ENCODE measurements around the gene BMP7.
A peak's percentile ranks its signal among the peaks of the same experiment; 100 is the strongest.

The BMP7 gene

DNA sequence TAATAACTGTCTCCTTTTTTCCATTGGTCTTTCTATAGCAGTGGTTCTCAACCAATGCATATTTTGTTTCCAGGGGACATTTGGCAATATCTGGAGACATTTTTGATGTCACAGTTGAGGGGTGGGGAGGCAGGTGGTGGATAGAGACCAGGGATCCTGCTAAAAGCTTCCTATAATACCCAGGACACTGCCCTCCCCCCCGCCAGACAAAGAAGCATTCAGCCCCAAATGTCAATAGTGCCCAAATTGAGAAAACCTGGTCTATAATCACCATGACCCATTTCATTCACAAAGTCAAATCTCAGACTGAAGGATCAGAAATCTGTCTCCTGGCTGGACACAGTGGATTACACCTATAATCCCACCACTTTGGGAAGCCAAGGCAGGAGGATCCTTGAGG, 128.8 kb downstream of the BMP7 start:
- Histone ChIP-seq H3K36me3 (replicated peaks in 1 of 2; ENCODE audit: control insufficient read depth in 2 of 2, insufficient read depth in 2 of 2, low read length in 2 of 2) (no peaks in the 10 kb centered on the region), H3K4me3 (ENCODE audit: low read length in 2 of 2) (no peak overlapping the region), H3K9ac (ENCODE audit: low read depth, low read length, poor library complexity) (no peak overlapping the region), H2AK5ac (ENCODE audit: low read depth, low read length) (no peak overlapping the region), H2AFZ (ENCODE audit: low read length) (no peak overlapping the region), H3K27ac (replicated peaks; ENCODE audit: low read length) (no peak overlapping the region), H3K14ac (ENCODE audit: low read length) (no peak overlapping the region), H3K18ac (ENCODE audit: low read length) (no peak overlapping the region), H3K79me1 (ENCODE audit: low read depth, low read length) (no peaks in the 10 kb centered on the region), H3K4me1 (ENCODE audit: control insufficient read depth in 2 of 2, insufficient read depth in 1 of 2, low read depth in 1 of 2, low read length in 2 of 2) (no peaks in the 10 kb centered on the region), H2BK120ac (ENCODE audit: low read depth, low read length) (no peak overlapping the region), H2BK12ac (ENCODE audit: low read length) (no peak overlapping the region), H4K91ac (ENCODE audit: low read depth, low read length, poor library complexity) (no peak overlapping the region), H3K4ac (ENCODE audit: low read length) (no peak overlapping the region), H3K23ac (ENCODE audit: low read depth, low read length, poor library complexity) (no peak overlapping the region), H3K27me3 (ENCODE audit: control insufficient read depth in 3 of 3, insufficient read depth in 3 of 3, low read depth in 1 of 3, low read length in 3 of 3) (peaks cover 0 to 20% (median 3%) of the 10 kb centered on the region in 3 experiments), H2BK15ac (ENCODE audit: low read length) (no peak overlapping the region), H3K4me2 (ENCODE audit: insufficient read depth, low read length, poor library complexity, severe bottlenecking) (no peak overlapping the region), H3K9me3 (replicated peaks in 1 of 2; ENCODE audit: control insufficient read depth in 2 of 2, insufficient read depth in 1 of 2, low read depth in 1 of 2, low read length in 2 of 2) (no peaks in the 10 kb centered on the region), H4K8ac (ENCODE audit: low read depth, low read length) (no peak overlapping the region), H2BK5ac (ENCODE audit: low read length) (no peak overlapping the region)
- WGBS, 2 donors (ENCODE audit: extremely low coverage in 2 of 2, insufficient read length in 2 of 2, insufficient replicate concordance in 1 of 2) = no CpG with 5 or more reads among the region's 1 CpG
- DNase-seq (ENCODE audit: low spot score) = no peak

- Histone ChIP-seq H4K91ac (ENCODE audit: low read depth, low read length, poor library complexity) (no peak overlapping the region), H2BK15ac (ENCODE audit: low read length) (no peak overlapping the region), H3K23ac (ENCODE audit: low read depth, low read length, poor library complexity) (no peak overlapping the region), H3K27ac (replicated peaks; ENCODE audit: low read length) (no peak overlapping the region), H3K14ac (ENCODE audit: low read length) (no peak overlapping the region), H3K4me2 (ENCODE audit: insufficient read depth, low read length, poor library complexity, severe bottlenecking) (no peak overlapping the region), H3K4ac (ENCODE audit: low read length) (no peak overlapping the region), H4K8ac (ENCODE audit: low read depth, low read length) (no peak overlapping the region), H2AFZ (ENCODE audit: low read length) (no peak overlapping the region), H3K36me3 (replicated peaks in 1 of 2; ENCODE audit: control insufficient read depth in 2 of 2, insufficient read depth in 2 of 2, low read length in 2 of 2) (no peaks in the 10 kb centered on the region), H2BK12ac (ENCODE audit: low read length) (no peak overlapping the region), H3K9me3 (replicated peaks in 1 of 2; ENCODE audit: control insufficient read depth in 2 of 2, insufficient read depth in 1 of 2, low read depth in 1 of 2, low read length in 2 of 2) (no peaks in the 10 kb centered on the region), H3K18ac (ENCODE audit: low read length) (no peak overlapping the region), H3K79me1 (ENCODE audit: low read depth, low read length) (no peaks in the 10 kb centered on the region), H3K4me1 (ENCODE audit: control insufficient read depth in 2 of 2, insufficient read depth in 1 of 2, low read depth in 1 of 2, low read length in 2 of 2) (no peaks in the 10 kb centered on the region), H2BK5ac (ENCODE audit: low read length) (no peak overlapping the region), H2AK5ac (ENCODE audit: low read depth, low read length) (no peak overlapping the region), H3K4me3 (ENCODE audit: low read length in 2 of 2) (no peak overlapping the region), H3K27me3 (ENCODE audit: control insufficient read depth in 3 of 3, insufficient read depth in 3 of 3, low read depth in 1 of 3, low read length in 3 of 3) (peaks cover 0 to 18% (median 3%) of the 10 kb centered on the region in 3 experiments), H3K9ac (ENCODE audit: low read depth, low read length, poor library complexity) (no peak overlapping the region), H2BK120ac (ENCODE audit: low read depth, low read length) (no peak overlapping the region)
- DNase-seq (ENCODE audit: low spot score) = no peak
- 100% methylated on average over 1 to 2 of the region's 7 CpGs for WGBS, 2 donors (ENCODE audit: extremely low coverage in 2 of 2, insufficient read length in 2 of 2, insufficient replicate concordance in 1 of 2)
These were observed 129.7 kb downstream of the BMP7 start for GRCh38 chr20:57136734-57137133.

- no peak overlapping the region for H3K9ac ChIP-seq (ENCODE audit: low read depth, low read length, poor library complexity)
- no peak overlapping the region for H3K4me3 ChIP-seq (ENCODE audit: low read length in 2 of 2)
- no peaks in the 10 kb centered on the region for H3K9me3 ChIP-seq (replicated peaks in 1 of 2; ENCODE audit: control insufficient read depth in 2 of 2, insufficient read depth in 1 of 2, low read depth in 1 of 2, low read length in 2 of 2)
- no peak overlapping the region for H3K14ac ChIP-seq (ENCODE audit: low read length)
- WGBS, 2 donors (ENCODE audit: extremely low coverage in 2 of 2, insufficient read length in 2 of 2, insufficient replicate concordance in 1 of 2) = no CpG with 5 or more reads among the region's 6 CpGs
- H2BK15ac ChIP-seq (ENCODE audit: low read length) = no peak overlapping the region
- no peaks in the 10 kb centered on the region for H3K4me1 ChIP-seq (ENCODE audit: control insufficient read depth in 2 of 2, insufficient read depth in 1 of 2, low read depth in 1 of 2, low read length in 2 of 2)
- no peak overlapping the region for H3K27ac ChIP-seq (replicated peaks; ENCODE audit: low read length)
- no peak overlapping the region for H3K18ac ChIP-seq (ENCODE audit: low read length)
- no peaks in the 10 kb centered on the region for H3K36me3 ChIP-seq (replicated peaks in 1 of 2; ENCODE audit: control insufficient read depth in 2 of 2, insufficient read depth in 2 of 2, low read length in 2 of 2)
- H3K27me3 ChIP-seq (ENCODE audit: control insufficient read depth in 3 of 3, insufficient read depth in 3 of 3, low read depth in 1 of 3, low read length in 3 of 3) = peaks cover 0 to 14% (median 3%) of the 10 kb centered on the region in 3 experiments
- no peak overlapping the region for H4K91ac ChIP-seq (ENCODE audit: low read depth, low read length, poor library complexity)
- no peak for DNase-seq (ENCODE audit: low spot score)
- no peak overlapping the region for H4K8ac ChIP-seq (ENCODE audit: low read depth, low read length)
- H3K4me2 ChIP-seq (ENCODE audit: insufficient read depth, low read length, poor library complexity, severe bottlenecking) = no peak overlapping the region
- H2BK12ac ChIP-seq (ENCODE audit: low read length) = no peak overlapping the region
- no peak overlapping the region for H3K4ac ChIP-seq (ENCODE audit: low read length)
- H2BK5ac ChIP-seq (ENCODE audit: low read length) = no peak overlapping the region
- H3K79me1 ChIP-seq (ENCODE audit: low read depth, low read length) = no peaks in the 10 kb centered on the region
- H2AK5ac ChIP-seq (ENCODE audit: low read depth, low read length) = no peak overlapping the region
- no peak overlapping the region for H2BK120ac ChIP-seq (ENCODE audit: low read depth, low read length)
- H3K23ac ChIP-seq (ENCODE audit: low read depth, low read length, poor library complexity) = no peak overlapping the region
- H2AFZ ChIP-seq (ENCODE audit: low read length) = peak overlapping the region; percentile 80
These were observed 130.6 kb downstream of the BMP7 start for GRCh38 chr20:57135875-57136274.

- peak overlapping the region; percentile 61 for H3K14ac ChIP-seq (ENCODE audit: low read length)
- no peaks in the 10 kb centered on the region for H3K36me3 ChIP-seq (replicated peaks in 1 of 2; ENCODE audit: control insufficient read depth in 2 of 2, insufficient read depth in 2 of 2, low read length in 2 of 2)
- H3K4me1 ChIP-seq (ENCODE audit: control insufficient read depth in 2 of 2, insufficient read depth in 1 of 2, low read depth in 1 of 2, low read length in 2 of 2) = no peaks in the 10 kb centered on the region
- H2BK5ac ChIP-seq (ENCODE audit: low read length) = no peak overlapping the region
- H2AFZ ChIP-seq (ENCODE audit: low read length) = no peak overlapping the region
- H3K4ac ChIP-seq (ENCODE audit: low read length) = no peak overlapping the region
- no peak for DNase-seq (ENCODE audit: low spot score)
- no peaks in the 10 kb centered on the region for H3K9me3 ChIP-seq (replicated peaks in 1 of 2; ENCODE audit: control insufficient read depth in 2 of 2, insufficient read depth in 1 of 2, low read depth in 1 of 2, low read length in 2 of 2)
- no CpG with 5 or more reads among the region's 4 CpGs for WGBS, 2 donors (ENCODE audit: extremely low coverage in 2 of 2, insufficient read length in 2 of 2, insufficient replicate concordance in 1 of 2)
- H3K4me3 ChIP-seq (ENCODE audit: low read length in 2 of 2) = no peak overlapping the region
- H2AK5ac ChIP-seq (ENCODE audit: low read depth, low read length) = no peak overlapping the region
- no peak overlapping the region for H3K23ac ChIP-seq (ENCODE audit: low read depth, low read length, poor library complexity)
- no peak overlapping the region for H2BK12ac ChIP-seq (ENCODE audit: low read length)
- no peak overlapping the region for H4K91ac ChIP-seq (ENCODE audit: low read depth, low read length, poor library complexity)
- no peak overlapping the region for H3K9ac ChIP-seq (ENCODE audit: low read depth, low read length, poor library complexity)
- H2BK15ac ChIP-seq (ENCODE audit: low read length) = no peak overlapping the region
- H3K79me1 ChIP-seq (ENCODE audit: low read depth, low read length) = no peaks in the 10 kb centered on the region
- peaks cover 0 to 14% (median 3%) of the 10 kb centered on the region in 3 experiments for H3K27me3 ChIP-seq (ENCODE audit: control insufficient read depth in 3 of 3, insufficient read depth in 3 of 3, low read depth in 1 of 3, low read length in 3 of 3)
- no peak overlapping the region for H4K8ac ChIP-seq (ENCODE audit: low read depth, low read length)
- H3K18ac ChIP-seq (ENCODE audit: low read length) = peak overlapping the region; percentile 29
- H3K4me2 ChIP-seq (ENCODE audit: insufficient read depth, low read length, poor library complexity, severe bottlenecking) = no peak overlapping the region
- H3K27ac ChIP-seq (replicated peaks; ENCODE audit: low read length) = no peak overlapping the region
- H2BK120ac ChIP-seq (ENCODE audit: low read depth, low read length) = no peak overlapping the region
These were observed 131.6 kb downstream of the BMP7 start for GRCh38 chr20:57134804-57135203.

Measured in neuronal stem cell (in vitro differentiated cells).